HEK293 (cell line): ENCODE data around the gene ZNF506.

Experiments
- CTCF ChIA-PET: fragments of 350-600 bp; formaldehyde crosslinking; extraction: SDS; loops from one replicate; lab custom pipeline; 2021; ENCODE audit warnings: antibody characterized with exemption; lab: Yijun Ruan, JAX
- POLR2A ChIA-PET: fragments of 300-600 bp; formaldehyde crosslinking; extraction: SDS; loops from one replicate; lab custom pipeline; 2020; ENCODE audit warnings: antibody characterized with exemption, inconsistent platforms; lab: Yijun Ruan, JAX
- H3K27ac ChIP-seq: fragments of 200-500 bp; sonication (Bioruptor generic); 2 replicates; pipeline ENCODE4 v1.5.1; 2014; ENCODE audit warnings: low read depth, low read length, control low read depth, inconsistent platforms; ENCODE audit errors: extremely low read depth
- H3K36me3 ChIP-seq, 2 experiments: fragments of 200-500 bp in 1 of 2; sonication (Bioruptor generic) in 1 of 2; 1 replicate in 1 of 2; 2 replicates in 1 of 2; pipeline ENCODE4 v1.5.1; 2014 to 2017; ENCODE audit warnings: inconsistent platforms in 2 of 2, low read length in 2 of 2; ENCODE audit not compliant: control insufficient read depth in 2 of 2, insufficient read depth in 1 of 2
- H3K4me1 ChIP-seq: fragments of 200-500 bp; sonication (Bioruptor generic); 2 replicates; pipeline ENCODE4 v1.5.1; 2014; ENCODE audit warnings: mild to moderate bottlenecking, low read length, inconsistent platforms; ENCODE audit not compliant: control insufficient read depth, insufficient read depth
- H3K4me3 ChIP-seq: 2 replicates; pipeline ENCODE4 v1.5.1; 2011; ENCODE audit warnings: low read depth, mild to moderate bottlenecking, control low read depth, low read length, moderate library complexity
- H3K9me3 ChIP-seq: fragments of 200-500 bp; sonication (Bioruptor generic); 2 replicates; pipeline ENCODE4 v1.5.1; 2014; ENCODE audit warnings: low read depth, low read length, inconsistent platforms; ENCODE audit not compliant: control insufficient read depth, insufficient read depth
- ZFP3 ChIP-seq: fragments of 450-650 bp; formaldehyde crosslinking; IDR thresholded peaks from 2 replicates; pipeline ENCODE4 v1.5.1; 2016; ENCODE audit warnings: low read depth, missing biosample characterization, missing genetic modification characterization
- ZNF169 ChIP-seq: fragments of 450-650 bp; formaldehyde crosslinking; IDR thresholded peaks from 2 replicates; pipeline ENCODE4 v1.5.1; 2016; ENCODE audit warnings: missing biosample characterization, missing genetic modification characterization
- ZNF366 ChIP-seq: fragments of 450-650 bp; formaldehyde crosslinking; conservative IDR thresholded peaks from 2 replicates; pipeline ENCODE4 v1.5.1; 2016; ENCODE audit warnings: missing biosample characterization, missing genetic modification characterization
- ZNF394 ChIP-seq: fragments of 450-650 bp; formaldehyde crosslinking; IDR thresholded peaks from 2 replicates; pipeline ENCODE4 v1.5.1; 2016; ENCODE audit warnings: missing biosample characterization, missing genetic modification characterization, mild to moderate bottlenecking, moderate library complexity, borderline replicate concordance
- ZNF626 ChIP-seq: fragments of 450-650 bp; sonication (Bioruptor Pico); formaldehyde crosslinking; IDR thresholded peaks from 2 replicates; pipeline ENCODE4 v1.5.1; 2018; ENCODE audit warnings: missing biosample characterization, missing genetic modification characterization, inconsistent platforms
- ZNF76 ChIP-seq: fragments of 450-650 bp; formaldehyde crosslinking; IDR thresholded peaks from 2 replicates; pipeline ENCODE4; 2016; ENCODE audit warnings: low read depth, missing biosample characterization, missing genetic modification characterization, borderline replicate concordance
- TF ChIP-seq, protein P1 (sequence below): fragments of 450-650 bp; formaldehyde crosslinking; IDR thresholded peaks from 2 replicates; pipeline ENCODE4 v1.5.1; 2016; ENCODE audit warnings: missing biosample characterization, missing genetic modification characterization
- TF ChIP-seq, protein P2 (sequence below): fragments of 450-650 bp; formaldehyde crosslinking; IDR thresholded peaks from 2 replicates; pipeline ENCODE4 v1.5.1; 2016; ENCODE audit warnings: missing biosample characterization, missing genetic modification characterization
- TF ChIP-seq, protein P3 (sequence below): fragments of 450-650 bp; formaldehyde crosslinking; conservative IDR thresholded peaks from 2 replicates; pipeline ENCODE4 v1.5.1; 2016; ENCODE audit warnings: low read depth, missing biosample characterization, missing genetic modification characterization
- TF ChIP-seq, protein P4 (sequence below): fragments of 450-650 bp; formaldehyde crosslinking; IDR thresholded peaks from 2 replicates; pipeline ENCODE4 v1.5.1; 2017; ENCODE audit warnings: missing biosample characterization, missing genetic modification characterization
- TF ChIP-seq, protein P5 (sequence below): fragments of 450-650 bp; IDR thresholded peaks from 2 replicates; pipeline ENCODE4 v1.5.1; 2018; ENCODE audit warnings: missing biosample characterization, missing genetic modification characterization
- TF ChIP-seq, protein P6 (sequence below): fragments of 450-650 bp; formaldehyde crosslinking; IDR thresholded peaks from 2 replicates; pipeline ENCODE4 v1.5.1; 2016; ENCODE audit warnings: missing biosample characterization, missing genetic modification characterization

ZNF506 gene

DNA sequence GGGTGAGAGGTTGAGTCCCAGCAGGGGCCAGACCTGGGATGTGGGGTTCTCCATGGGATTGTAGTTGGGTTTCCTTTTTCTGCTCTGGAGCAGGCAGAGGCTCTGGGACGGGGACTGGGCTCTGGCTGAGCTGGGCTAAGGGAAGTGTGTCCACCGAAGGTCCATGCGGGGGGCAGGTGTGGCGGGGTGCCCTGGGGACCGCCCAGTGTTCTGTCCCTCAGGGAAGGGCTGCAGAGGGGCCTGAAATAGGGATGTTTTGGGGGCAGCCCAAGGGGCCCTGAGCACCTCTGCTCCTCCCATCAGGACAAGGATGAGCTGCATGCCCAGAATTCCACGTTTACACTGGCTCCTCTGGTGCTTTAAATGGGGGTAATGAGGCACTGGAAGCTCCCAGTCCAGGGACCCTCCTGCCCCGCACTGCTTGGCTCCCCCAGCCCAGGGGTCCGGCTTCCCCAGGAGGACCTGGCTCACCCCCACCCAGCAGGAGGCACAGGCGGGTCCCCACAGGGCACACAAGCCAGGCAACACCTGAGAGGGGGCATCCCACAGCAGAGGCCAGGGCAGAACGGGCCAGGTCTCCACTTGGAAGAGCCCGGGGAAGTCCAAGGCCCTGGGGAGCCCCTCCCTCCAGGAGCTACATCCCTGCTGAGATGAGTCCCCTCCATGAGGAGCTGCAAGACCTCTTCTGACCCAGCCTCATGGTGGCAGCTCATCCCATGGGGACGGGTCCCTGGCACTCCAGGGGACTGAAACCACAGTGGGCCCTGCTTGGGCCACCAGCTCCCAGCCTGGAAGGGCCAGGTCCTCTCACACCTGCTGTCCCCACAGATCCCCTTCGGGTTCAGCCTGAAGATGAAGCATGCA, 74.0 kb downstream of the ZNF506 start:
- no peaks in the 10 kb centered on the region for H3K36me3 ChIP-seq
- no peak for TF ChIP-seq ZNF366 (tag by site-specific recombination)
- TF ChIP-seq ZNF626, result no peak
- TF ChIP-seq, protein P1, sequence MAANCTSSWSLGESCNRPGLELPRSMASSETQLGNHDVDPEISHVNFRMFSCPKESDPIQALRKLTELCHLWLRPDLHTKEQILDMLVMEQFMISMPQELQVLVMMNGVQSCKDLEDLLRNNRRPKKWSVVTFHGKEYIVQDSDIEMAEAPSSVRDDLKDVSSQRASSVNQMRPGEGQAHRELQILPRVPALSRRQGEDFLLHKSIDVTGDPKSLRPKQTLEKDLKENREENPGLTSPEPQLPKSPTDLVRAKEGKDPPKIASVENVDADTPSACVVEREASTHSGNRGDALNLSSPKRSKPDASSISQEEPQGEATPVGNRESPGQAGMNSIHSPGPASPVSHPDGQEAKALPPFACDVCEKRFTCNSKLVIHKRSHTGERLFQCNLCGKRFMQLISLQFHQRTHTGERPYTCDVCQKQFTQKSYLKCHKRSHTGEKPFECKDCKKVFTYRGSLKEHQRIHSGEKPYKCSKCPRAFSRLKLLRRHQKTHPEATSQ (tag by site-specific recombination), result no peak
- TF ChIP-seq, protein P2, sequence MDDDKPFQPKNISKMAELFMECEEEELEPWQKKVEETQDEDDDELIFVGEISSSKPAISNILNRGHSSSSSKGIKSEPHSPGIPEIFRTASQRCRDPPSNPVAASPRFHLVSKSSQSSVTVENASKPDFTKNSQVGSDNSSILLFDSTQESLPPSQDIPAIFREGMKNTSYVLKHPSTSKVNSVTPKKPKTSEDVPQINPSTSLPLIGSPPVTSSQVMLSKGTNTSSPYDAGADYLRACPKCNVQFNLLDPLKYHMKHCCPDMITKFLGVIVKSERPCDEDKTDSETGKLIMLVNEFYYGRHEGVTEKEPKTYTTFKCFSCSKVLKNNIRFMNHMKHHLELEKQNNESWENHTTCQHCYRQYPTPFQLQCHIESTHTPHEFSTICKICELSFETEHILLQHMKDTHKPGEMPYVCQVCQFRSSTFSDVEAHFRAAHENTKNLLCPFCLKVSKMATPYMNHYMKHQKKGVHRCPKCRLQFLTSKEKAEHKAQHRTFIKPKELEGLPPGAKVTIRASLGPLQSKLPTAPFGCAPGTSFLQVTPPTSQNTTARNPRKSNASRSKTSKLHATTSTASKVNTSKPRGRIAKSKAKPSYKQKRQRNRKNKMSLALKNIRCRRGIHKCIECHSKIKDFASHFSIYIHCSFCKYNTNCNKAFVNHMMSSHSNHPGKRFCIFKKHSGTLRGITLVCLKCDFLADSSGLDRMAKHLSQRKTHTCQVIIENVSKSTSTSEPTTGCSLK (tag by site-specific recombination), result no peak
- no peak for TF ChIP-seq ZNF169 (tag by site-specific recombination)
- no peak for TF ChIP-seq ZNF394 (tag by site-specific recombination)
- TF ChIP-seq, protein P3, sequence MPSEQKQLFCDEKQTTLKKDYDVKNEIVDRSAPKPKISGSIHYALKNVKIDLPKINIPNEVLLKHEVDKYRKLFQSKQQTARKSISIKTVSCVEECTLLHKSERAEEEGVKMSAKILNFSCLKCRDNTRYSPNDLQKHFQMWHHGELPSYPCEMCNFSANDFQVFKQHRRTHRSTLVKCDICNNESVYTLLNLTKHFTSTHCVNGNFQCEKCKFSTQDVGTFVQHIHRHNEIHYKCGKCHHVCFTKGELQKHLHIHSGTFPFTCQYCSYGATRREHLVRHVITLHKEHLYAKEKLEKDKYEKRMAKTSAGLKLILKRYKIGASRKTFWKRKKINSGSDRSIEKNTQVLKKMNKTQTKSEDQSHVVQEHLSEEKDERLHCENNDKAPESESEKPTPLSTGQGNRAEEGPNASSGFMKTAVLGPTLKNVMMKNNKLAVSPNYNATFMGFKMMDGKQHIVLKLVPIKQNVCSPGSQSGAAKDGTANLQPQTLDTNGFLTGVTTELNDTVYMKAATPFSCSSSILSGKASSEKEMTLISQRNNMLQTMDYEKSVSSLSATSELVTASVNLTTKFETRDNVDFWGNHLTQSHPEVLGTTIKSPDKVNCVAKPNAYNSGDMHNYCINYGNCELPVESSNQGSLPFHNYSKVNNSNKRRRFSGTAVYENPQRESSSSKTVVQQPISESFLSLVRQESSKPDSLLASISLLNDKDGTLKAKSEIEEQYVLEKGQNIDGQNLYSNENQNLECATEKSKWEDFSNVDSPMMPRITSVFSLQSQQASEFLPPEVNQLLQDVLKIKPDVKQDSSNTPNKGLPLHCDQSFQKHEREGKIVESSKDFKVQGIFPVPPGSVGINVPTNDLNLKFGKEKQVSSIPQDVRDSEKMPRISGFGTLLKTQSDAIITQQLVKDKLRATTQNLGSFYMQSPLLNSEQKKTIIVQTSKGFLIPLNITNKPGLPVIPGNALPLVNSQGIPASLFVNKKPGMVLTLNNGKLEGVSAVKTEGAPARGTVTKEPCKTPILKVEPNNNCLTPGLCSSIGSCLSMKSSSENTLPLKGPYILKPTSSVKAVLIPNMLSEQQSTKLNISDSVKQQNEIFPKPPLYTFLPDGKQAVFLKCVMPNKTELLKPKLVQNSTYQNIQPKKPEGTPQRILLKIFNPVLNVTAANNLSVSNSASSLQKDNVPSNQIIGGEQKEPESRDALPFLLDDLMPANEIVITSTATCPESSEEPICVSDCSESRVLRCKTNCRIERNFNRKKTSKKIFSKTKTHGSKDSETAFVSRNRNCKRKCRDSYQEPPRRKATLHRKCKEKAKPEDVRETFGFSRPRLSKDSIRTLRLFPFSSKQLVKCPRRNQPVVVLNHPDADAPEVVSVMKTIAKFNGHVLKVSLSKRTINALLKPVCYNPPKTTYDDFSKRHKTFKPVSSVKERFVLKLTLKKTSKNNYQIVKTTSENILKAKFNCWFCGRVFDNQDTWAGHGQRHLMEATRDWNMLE (tag by site-specific recombination), result no peak
- TF ChIP-seq, protein P4, sequence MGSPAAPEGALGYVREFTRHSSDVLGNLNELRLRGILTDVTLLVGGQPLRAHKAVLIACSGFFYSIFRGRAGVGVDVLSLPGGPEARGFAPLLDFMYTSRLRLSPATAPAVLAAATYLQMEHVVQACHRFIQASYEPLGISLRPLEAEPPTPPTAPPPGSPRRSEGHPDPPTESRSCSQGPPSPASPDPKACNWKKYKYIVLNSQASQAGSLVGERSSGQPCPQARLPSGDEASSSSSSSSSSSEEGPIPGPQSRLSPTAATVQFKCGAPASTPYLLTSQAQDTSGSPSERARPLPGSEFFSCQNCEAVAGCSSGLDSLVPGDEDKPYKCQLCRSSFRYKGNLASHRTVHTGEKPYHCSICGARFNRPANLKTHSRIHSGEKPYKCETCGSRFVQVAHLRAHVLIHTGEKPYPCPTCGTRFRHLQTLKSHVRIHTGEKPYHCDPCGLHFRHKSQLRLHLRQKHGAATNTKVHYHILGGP (tag by site-specific recombination), result no peak
- TF ChIP-seq, protein P5, sequence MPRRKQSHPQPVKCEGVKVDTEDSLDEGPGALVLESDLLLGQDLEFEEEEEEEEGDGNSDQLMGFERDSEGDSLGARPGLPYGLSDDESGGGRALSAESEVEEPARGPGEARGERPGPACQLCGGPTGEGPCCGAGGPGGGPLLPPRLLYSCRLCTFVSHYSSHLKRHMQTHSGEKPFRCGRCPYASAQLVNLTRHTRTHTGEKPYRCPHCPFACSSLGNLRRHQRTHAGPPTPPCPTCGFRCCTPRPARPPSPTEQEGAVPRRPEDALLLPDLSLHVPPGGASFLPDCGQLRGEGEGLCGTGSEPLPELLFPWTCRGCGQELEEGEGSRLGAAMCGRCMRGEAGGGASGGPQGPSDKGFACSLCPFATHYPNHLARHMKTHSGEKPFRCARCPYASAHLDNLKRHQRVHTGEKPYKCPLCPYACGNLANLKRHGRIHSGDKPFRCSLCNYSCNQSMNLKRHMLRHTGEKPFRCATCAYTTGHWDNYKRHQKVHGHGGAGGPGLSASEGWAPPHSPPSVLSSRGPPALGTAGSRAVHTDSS, result no peak
- TF ChIP-seq, protein P6, sequence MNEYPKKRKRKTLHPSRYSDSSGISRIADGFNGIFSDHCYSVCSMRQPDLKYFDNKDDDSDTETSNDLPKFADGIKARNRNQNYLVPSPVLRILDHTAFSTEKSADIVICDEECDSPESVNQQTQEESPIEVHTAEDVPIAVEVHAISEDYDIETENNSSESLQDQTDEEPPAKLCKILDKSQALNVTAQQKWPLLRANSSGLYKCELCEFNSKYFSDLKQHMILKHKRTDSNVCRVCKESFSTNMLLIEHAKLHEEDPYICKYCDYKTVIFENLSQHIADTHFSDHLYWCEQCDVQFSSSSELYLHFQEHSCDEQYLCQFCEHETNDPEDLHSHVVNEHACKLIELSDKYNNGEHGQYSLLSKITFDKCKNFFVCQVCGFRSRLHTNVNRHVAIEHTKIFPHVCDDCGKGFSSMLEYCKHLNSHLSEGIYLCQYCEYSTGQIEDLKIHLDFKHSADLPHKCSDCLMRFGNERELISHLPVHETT, result no peak
- no peak for TF ChIP-seq ZNF76 (tag by site-specific recombination)
- TF ChIP-seq ZFP3, result no peak
- no peaks in the 10 kb centered on the region for H3K9me3 ChIP-seq
- POLR2A ChIA-PET, result no interaction called here
- no peak overlapping the region for H3K27ac ChIP-seq
- H3K4me1 ChIP-seq, result no peaks in the 10 kb centered on the region
- CTCF ChIA-PET, result no interaction called here
- H3K4me3 ChIP-seq, result no peak overlapping the region
